Fibroblast of skin of left biceps (primary cell): ENCODE measurements around the gene ABCF3.

Experiments used
- DNase-seq, 2 experiments: peaks; one replicate each; pipeline ENCODE4 v3.0.0-alpha.2; 2013; ENCODE audit warnings: low read depth in 2 of 2

ABCF3 gene

GRCh38 chr3:184230603-184231528 is 44.9 kb downstream of the ABCF3 start:
- no peak for DNase-seq

- DNase-seq: no peak
Measured at GRCh38 chr3:184231671-184232070, 45.7 kb downstream of the ABCF3 start.

DNA sequence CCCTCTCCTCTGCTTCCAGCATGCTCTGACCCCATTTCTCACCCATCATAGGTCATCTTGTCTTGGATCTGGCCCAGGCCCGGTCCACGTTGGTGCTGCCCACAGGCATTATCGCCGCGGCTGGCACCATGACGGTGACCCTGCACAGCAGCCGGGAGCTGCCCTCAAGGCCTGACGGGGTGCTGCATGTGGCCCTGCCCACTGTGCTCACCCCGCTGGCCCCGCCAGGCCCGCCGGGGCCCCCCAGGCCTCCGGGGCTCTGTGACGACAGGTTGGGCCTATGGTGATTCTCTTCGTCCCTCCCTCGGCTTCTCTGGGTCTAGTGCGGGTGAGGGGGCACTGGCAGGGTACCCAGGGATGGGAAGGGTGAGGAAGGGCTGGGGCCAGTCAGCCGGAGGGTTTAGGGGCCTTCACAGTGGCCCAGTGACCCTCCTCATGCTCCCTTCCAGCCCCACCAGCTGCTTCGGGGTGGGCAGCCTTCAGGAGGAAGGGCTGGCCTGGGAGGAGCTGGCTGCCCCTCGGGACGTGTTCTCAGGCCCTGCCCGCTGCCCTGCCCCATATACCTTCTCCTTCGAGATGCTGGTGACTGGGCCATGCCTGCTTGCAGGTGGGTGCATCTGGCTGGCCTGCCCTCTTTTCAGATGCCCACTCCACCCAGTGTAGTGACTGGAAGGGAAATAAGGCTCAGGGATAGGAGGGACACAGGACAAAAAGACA is 47.3 kb downstream of the ABCF3 start:
- no peak for DNase-seq

GRCh38 chr3:184234224-184234623 is 48.2 kb downstream of the ABCF3 start:
- peak in 1 of 2 experiments; percentile 10 for DNase-seq

DNA sequence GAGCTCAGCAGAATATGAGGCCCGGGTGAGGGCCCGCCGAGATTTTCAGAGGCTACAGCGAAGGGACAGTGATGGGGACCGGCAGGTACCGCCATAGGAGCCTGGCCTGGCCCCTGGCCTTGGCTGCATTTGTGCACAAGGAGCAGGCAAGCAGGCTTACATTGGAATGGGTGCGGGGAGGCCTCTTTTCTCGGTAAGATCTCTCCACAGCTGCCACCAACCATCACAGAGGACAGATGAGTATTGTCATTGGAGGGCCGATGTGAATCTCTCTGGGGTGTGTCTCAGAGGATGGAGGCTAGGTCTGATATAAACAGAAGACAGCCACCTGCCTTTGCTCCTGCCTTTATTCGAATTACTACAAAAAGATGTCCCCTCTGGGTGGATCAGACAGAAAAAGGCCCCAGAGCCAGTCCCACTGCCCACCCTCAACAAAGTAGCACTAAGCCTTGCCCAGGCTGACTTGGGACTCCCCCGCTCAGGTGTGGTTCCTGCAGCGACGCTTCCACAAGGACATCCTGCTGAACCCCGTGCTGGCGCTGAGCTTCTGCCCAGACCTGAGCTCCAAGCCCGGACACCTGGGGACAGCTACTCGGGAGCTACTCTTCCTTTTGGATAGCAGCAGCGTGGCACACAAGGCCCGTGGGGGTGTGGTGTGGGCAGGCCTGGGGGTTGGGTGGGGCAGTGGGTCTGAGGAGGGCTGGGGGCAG is 48.8 kb downstream of the ABCF3 start:
- DNase-seq: no peak

DNA sequence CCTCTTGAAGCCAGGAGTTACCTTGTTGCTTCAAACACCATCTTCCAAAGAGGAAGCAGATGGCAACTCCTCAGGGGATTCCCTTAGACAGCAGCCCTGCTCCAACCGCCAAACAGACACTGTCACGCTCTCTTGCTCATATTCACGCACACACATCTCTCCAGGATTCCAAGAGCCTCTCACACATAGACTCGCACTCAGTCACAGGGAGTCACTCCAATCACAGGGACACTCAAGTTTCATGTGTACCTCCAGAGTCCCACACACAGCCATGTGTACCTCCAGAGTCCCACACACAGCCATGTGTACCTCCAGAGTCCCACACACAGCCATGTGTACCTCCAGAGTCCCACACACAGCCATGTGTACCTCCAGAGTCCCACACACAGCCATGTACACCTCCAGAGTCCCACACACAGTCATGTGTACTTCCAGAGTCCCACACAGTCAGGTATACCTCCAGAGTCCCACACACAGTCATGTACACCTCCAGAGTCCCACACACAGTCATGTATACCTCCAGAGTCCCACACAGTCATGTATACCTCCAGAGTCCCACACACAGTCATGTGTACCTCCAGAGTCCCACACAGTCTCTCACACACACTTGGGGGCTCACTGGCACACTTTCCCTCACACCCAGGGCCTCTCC is 49.5 kb downstream of the ABCF3 start:
- no peak for DNase-seq

- DNase-seq: no peak
Measured at GRCh38 chr3:184236033-184236410, 50.0 kb downstream of the ABCF3 start.

- no peak for DNase-seq
Measured at GRCh38 chr3:184236636-184237035, 50.6 kb downstream of the ABCF3 start.

DNA sequence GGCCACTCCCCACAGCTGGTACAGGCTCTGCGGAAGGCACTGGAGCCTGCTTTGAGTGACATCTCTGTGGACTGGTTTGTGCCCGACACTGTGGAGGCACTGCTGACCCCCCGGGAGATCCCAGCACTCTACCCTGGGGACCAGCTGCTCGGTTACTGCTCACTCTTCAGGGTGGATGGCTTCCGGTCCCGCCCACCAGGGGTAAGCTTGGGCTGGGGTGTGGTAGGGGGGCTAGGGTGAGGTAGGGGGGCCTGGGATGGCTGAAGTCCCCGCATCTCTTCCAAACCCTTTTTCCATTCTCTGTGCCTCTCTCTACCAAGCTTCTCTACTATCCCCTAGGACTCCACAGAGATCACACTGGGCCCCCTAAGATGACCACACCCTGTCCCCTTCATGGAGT is 51.2 kb downstream of the ABCF3 start:
- no peak for DNase-seq

- no peak for DNase-seq
Measured at GRCh38 chr3:184237807-184238206, 51.8 kb downstream of the ABCF3 start.

DNA sequence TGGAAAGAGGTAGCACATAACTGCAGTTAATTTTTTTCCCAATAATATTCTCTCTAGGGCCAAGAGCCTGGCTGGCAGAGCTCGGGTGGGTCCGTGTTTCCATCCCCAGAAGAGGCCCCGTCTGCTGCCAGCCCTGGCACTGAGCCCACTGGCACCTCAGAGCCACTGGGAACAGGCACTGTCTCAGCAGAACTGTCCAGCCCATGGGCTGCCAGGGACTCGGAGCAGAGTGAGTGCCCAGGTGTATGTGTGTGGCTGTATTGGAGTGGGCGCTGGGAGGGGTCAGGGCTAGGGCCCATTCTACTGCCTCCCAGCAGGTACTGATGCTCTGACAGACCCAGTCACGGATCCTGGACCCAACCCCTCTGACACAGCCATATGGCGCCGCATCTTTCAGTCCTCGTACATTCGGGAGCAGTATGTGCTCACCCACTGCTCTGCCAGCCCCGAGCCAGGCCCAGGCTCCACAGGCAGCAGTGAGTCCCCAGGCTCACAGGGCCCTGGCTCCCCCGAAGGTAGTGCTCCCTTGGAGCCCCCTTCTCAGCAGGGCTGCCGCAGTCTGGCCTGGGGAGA is 52.3 kb downstream of the ABCF3 start:
- no peak for DNase-seq

GRCh38 chr3:184239221-184239620 is 53.2 kb downstream of the ABCF3 start:
- no peak for DNase-seq

DNA sequence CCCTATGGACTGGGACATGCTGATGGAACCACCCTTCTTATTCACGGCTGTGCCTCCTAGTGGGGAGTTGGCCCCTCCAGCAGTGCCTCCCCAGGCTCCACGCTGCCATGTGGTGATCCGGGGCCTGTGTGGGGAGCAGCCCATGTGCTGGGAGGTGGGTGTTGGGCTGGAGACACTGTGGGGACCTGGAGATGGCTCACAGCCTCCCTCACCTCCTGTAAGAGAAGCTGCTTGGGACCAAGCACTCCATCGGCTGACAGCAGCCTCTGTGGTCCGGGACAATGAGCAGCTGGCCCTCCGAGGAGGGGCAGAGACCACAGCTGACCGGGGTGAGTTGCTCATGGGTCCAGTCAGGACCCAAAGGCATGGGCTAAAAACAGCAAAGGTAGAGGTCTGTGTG is 53.7 kb downstream of the ABCF3 start:
- no peak for DNase-seq

- no peak for DNase-seq
Measured at GRCh38 chr3:184240384-184241140, 54.6 kb downstream of the ABCF3 start.

DNA sequence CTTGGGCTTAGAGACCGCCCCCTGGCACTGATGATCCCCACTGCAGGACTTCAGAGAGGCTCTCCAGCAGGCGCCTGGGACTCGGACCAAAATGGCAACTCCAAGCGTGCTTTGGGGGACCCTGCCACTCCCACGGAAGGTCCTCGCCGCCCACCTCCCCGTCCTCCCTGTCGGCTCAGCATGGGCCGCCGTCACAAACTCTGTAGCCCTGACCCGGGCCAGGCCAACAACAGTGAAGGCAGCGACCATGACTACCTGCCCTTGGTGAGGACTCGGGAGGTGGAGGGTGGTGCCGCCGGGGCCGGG is 55.1 kb downstream of the ABCF3 start:
- no peak for DNase-seq

DNA sequence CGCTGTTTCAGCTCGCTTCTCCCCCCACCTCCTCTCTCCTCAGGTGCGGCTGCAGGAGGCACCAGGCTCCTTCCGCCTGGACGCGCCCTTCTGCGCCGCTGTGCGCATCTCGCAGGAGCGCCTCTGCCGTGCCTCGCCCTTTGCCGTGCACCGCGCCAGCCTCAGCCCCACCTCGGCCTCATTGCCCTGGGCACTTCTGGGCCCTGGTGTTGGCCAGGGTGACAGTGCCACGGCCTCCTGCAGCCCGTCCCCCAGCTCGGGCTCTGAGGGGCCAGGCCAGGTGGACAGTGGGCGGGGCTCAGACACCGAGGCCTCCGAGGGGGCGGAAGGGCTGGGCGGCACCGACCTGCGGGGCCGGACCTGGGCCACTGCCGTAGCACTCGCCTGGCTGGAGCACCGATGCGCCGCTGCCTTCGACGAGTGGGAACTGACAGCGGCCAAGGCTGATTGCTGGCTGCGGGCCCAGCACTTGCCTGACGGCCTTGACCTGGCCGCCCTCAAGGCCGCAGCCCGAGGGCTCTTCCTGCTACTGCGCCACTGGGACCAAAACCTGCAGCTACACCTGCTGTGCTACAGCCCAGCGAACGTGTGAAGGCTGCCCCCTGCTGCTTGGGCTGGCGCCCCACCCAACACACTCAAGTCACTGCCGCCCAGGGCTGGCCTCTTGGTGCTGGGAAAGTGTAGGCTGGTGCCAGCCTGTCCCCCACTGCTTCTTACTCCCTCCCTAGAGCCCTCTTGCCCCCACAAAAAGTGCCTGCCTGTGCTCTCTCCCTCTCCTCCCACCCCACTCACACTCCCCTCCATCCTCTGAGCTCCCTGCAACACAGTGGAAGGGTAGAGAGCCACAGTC is 55.7 kb downstream of the ABCF3 start:
- no peak for DNase-seq

DNA sequence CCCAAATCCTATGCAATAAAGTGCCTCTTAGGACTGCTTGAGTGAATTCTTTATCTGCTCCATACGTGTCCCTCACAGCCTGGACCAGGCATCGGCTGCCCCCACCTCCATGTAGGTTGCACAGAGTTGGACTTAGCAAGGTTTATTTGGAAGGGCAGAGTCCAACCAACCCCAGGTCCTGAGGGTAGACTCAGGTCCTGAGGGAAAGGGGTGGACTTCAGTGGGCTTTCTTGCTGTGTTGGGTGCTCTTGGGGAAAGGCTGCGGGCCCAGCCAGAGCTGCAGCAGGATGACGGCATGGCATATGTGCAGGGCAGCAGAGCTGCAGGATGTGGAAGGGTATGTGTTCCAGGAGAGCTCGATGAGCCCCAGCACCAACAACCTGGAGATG is 56.3 kb downstream of the ABCF3 start:
- DNase-seq: no peak
